Measurements from ENCODE around the gene MAPK11.
A peak's percentile ranks its signal among the peaks of the same experiment; 100 is the strongest.
"Not testable (repeated sequence)": the region's sequence is repeated elsewhere in the genome, so short reads cannot be mapped to it uniquely, and the experiment has no call there.

The MAPK11 gene

GRCh38 chr22:50275181-50276055 lies 5.2 kb upstream of the MAPK11 start:
- DNase-seq = no peak

GRCh38 chr22:50274771-50275170 lies 4.6 kb upstream of the MAPK11 start:
- no peak for DNase-seq

DNA sequence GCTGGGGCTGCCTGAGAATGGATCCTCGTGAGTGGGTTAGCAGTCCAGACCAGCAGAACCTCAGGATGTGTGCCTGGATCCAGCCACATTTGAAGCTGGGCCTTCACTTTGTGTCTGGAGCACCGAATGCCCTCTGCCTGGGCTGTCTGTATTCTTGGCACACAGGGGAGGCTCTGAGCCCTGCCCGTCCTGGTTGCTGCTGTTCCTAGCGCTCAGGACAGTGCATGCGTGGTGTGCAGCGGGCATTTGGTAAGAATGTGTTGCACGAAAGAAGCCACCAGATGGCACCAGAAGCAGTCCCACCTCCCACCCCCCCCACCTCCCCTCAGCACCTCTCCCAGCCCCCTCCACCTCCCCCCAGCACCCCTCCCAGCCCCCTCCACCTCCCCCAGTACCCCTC lies 4.1 kb upstream of the MAPK11 start:
- no peak for DNase-seq

DNA sequence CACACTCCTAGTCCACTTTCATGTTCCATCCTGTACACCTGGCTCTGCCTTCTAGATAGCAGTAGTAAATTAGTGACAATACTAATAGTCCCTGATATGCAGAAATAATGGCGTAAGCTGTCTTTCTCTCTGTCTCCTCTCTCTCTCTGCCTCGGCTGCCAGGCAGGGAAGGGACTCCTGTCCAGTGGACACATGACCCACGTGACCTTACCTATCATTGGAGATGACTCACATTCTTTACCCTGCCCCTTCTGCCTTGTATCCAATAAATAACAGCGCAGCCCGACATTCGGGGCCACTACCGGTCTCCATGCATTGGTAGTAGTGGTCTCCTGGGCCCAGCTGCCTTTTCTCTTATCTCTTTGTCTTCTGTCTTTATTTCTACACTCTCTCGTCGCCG lies 3.6 kb upstream of the MAPK11 start:
- DNase-seq = not testable (repeated sequence)

DNA sequence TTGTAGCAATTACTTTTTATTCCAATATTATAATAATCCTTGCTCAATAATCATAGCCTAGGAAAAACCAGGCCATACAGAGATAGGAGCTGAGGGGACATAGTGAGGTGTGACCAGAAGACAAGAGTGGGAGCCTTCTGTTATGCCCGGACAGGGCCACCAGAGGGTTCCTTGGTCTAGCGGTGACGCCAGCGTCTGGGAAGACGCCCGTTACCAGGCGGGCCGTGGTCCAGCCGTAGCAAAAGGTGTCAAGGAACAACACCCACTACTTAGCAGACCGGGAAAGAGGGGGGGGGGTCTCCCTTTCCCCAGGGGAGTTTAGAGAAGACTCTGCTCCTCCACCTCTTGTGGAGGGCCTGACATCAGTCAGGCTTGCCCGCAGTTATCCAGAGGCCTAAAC lies 3.2 kb upstream of the MAPK11 start:
- not testable (repeated sequence) for DNase-seq

DNA sequence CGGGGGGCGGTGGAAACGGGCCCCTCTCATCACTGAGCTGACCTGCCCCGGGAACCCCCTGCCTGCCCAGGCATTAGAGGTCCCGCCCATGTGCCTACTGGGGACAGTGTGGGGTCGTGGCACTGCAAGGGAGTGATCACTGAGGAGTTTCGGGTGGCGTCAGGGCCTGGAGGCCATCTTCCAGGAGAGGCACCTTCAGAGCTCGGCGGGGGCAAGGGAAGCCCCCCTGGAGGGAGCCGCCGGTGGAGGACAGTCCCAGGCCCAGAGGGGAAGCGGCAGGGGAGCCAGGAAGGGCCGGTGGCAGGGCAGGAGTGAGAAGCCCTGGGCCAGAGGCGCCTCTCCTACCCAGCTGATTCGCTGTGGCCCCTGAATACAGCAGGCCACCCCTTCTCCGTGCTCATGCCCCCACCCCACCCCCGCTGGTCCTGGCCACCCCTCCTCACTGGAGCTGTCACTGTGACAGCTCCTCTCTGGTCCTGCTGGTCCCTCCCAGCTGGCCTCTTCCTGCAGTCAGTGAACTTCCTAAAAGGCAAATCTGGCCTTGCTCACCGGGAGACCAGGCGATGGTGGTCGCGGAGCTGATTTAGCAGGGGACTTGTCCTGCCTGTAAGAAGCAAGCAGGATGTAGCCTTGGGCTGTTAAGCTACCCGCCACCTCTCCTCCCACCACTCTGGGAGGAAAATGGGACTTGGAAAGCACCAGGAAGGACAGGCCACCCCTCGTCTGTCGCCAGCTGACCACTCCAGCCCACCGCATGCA lies 2.0 kb upstream of the MAPK11 start:
- no peak for DNase-seq

GRCh38 chr22:50271519-50271970 lies 1.4 kb upstream of the MAPK11 start:
- no peak for DNase-seq

DNA sequence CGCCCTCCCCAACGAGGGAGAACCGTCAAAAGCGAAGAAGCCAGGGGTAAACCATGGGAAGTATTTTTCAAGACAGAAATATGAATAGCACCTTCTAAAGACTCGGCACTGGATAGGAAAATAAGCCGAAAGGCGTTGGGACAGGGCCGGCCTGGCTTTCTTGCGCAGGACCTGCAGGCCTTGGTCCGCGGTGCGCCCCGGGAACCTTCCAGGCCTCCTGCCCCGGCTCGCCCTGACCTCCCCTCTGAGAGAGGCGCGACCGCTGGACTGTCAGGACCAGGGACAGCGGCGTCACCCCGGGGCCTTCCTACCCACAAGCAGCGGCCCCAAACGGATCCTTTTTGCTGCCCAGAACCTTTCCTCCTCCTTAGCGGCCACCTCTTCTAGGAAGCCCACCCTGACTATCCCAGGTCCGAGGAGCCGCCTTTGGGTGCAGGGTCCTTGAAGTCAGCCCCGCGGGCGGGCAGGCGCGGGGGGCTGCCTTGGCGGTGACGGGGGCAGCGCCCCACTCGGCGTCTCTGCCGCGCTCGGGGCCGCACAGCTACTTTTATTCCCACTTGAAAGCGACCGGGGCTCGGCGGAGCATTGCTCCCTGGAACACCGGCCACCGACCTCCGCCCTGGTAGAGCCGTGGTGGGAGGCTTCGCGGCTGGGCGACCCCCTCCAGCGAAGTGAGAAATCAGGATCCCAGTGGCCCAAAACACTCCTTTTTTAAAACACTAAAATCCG lies 650 bp upstream of the MAPK11 start:
- peak; percentile 21 for DNase-seq

GRCh38 chr22:50269573-50269969 lies 609 bp downstream of the MAPK11 start:
- DNase-seq = no peak

DNA sequence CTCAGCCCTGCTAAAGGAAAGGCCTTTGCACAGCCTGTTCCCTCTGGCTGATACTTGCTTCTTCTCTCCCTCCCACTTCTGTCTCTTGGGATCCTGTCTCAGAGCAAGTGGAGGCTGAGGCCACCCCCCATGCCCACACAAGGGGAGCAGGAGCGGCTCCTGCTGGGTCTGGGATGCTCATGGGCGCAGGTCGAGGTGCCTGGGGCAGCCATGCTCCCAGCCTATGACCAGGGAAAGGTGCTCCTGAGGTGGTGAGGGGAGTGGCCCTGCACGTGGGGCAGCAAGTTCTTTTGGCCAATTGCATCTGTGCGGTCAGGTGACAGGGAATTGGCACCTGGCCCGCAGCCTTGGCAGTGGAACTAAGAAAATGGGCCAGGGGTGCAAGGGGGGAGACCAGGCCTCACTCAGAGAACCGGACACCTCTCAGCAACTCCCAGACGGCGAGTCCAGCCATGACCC lies 1.5 kb downstream of the MAPK11 start:
- DNase-seq = no peak

DNA sequence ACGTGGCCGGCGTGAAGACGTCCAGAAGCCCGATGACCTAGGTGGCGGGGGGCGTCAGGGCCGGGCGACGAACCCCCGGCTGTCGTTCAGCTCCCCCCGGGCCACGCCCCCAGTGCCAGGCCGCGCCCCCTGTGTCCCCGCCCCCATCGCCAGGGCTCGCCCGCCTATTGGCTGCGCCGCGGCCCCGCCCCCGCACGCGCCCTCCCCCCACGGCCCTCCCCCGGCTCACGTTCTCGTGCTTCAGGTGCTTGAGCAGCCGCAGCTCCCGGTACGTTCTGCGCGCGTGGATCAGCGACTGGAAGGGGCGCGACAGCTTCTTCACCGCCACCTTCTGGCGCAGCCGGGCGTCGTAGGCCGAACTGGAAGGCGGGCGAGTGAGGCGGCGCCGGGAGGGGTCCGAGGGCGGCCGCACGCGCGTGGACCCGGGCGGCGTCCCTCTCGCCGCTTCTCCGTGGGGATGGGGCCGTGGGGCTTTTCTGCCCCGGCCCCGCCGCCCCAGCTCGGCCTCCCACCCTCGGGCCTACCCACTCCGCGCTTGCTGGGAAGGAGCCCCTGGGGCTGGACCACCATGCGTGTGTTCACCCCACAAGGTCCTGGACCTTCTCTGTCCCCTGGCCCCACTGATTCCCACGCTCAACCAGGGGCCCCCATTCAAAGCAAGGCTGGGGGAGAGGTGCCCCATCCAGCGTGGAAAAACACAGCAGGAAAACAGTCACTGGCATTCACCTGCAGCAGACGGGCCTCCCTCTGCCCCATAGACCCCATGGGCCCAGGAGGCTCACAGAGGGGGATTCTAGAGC lies 2.4 kb downstream of the MAPK11 start:
- no peak for DNase-seq

- DNase-seq = no peak
Observed at GRCh38 chr22:50266994-50267393, 3.2 kb downstream of the MAPK11 start.

GRCh38 chr22:50264946-50265669 lies 5.1 kb downstream of the MAPK11 start:
- DNase-seq = no peak

- no peak for DNase-seq
Observed at GRCh38 chr22:50264104-50264745, 6.0 kb downstream of the MAPK11 start.

DNA sequence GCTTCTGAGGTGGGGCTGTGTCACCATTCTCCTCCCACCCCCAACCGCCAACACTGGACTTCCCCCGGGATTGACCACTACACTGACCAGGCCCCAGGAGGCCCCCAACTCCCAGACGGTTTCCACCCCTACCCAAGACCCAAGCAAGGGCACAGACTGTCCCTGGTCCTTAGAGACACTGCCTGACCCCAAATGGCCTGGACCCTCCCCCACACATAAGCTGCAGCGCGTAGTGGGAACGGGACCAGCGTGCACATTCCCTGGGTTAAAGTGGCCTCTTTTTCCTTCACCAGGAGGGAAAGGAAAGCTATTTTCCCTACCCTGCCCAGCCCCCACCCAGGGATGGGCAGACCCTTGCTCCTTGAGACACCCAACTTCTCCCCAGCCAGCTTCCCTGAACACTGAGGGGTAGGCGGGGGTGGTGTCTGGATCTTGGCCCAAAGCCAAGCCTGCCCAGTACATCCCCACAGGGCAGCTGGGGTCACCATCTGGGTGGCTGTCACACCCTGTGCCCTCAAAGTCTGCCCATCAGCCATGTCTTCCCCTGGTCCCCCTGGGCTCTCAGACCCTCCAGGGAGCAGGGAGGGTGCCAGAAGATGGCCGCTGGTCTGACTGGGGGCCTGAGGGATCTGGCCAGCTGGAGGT lies 7.1 kb downstream of the MAPK11 start:
- DNase-seq = no peak

GRCh38 chr22:50262460-50262911 lies 7.7 kb downstream of the MAPK11 start:
- DNase-seq = no peak

- no peak for DNase-seq
Observed at GRCh38 chr22:50261615-50262459, 8.3 kb downstream of the MAPK11 start, which contains the start of gene MAPK12. Gene MAPK12 (minus strand): TSS chr22:50261683. CDS start chr22:50261509, 174 bp downstream.

GRCh38 chr22:50260801-50261614 lies 9.2 kb downstream of the MAPK11 start:
- DNase-seq = no peak

- no peak for DNase-seq
Observed at GRCh38 chr22:50260434-50260800, 9.8 kb downstream of the MAPK11 start.
